MV-4-11 (cell line): Measurements from ENCODE around the gene HBQ1.
"Not testable (repeated sequence)": the region's sequence is repeated elsewhere in the genome, so short reads cannot be mapped to it uniquely, and the experiment has no call there.

Experiments used
- DNase-seq: peaks from one replicate; lab custom pipeline; 2025; lab: John Stamatoyannopoulos, UW

HBQ1 gene

GRCh38 chr16:180101-180675, at the start of gene HBQ1:
TSS of gene HBQ1 (plus strand) at chr16:180459. CDS start at chr16:180487, 28 bp downstream.
- DNase-seq, result no peak

DNA sequence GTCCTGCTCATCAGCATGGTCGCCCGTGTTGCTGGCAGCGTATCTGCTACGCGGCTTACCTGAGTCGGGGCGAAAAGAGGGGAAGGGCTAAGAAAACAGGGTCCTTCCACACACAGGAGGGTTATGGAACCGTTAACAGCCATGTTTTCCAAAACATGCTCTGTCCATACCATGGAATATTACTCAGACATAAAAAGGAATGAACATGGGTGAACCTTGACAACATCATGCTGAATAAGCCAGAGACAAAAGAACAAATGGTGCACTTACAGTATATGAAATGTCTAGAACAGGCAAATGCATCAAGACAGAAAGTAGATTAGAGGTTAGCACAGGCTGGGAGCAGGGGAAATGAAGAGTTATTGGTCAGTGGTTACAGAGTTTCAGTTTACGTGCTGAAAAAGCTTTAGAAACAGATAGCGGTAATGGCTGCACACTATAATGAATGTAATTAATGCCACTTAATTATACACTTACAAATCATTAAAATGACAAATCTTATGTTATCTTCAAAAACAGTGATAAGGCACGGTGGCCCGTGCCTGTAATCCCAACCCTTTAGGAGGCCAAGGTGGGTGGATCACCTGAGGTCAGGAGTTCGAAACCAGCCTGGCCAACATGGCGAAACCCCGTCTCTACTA, 49.6 kb upstream of the HBQ1 start:
- DNase-seq, result no peak

DNA sequence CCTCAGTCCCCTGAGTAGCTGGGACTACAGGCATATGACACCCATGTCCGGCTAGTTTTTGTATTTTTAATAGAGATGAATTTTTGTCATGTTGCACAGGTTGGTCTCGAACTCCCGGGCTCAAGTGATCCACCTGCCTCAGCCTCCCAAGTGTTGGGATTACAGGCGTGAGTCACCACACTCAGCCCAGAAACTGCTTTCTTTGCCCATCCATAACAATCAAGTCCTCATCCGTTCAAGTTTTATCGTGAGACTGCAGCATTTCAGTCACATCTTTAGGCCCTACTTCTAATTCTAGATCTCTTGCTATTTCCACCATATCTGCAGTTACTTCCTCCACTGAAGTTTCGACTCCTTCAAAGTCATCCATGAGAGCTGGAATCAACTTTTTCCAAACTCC, 48.1 kb upstream of the HBQ1 start:
- DNase-seq, result peak; percentile 10

DNA sequence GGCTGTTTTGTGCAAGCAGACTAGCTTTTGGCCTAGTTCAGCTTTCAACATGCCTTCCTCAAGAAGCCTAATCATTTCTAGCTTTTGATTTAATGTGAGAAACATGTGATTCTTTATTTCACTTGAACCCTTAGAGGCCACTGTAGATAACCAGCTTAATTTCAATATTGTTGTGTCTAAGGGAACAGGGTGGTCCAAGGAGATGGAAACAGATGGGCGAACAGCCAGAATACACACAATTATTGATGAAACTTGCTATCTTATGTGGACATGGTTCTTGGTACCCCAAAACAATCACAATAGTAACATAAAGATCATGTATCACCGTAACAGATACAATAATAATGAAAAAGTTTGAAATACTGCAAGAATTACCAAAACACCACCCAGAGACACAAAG, 46.5 kb upstream of the HBQ1 start:
- DNase-seq, result no peak

GRCh38 chr16:138049-138417, 42.2 kb upstream of the HBQ1 start:
- DNase-seq, result no peak

DNA sequence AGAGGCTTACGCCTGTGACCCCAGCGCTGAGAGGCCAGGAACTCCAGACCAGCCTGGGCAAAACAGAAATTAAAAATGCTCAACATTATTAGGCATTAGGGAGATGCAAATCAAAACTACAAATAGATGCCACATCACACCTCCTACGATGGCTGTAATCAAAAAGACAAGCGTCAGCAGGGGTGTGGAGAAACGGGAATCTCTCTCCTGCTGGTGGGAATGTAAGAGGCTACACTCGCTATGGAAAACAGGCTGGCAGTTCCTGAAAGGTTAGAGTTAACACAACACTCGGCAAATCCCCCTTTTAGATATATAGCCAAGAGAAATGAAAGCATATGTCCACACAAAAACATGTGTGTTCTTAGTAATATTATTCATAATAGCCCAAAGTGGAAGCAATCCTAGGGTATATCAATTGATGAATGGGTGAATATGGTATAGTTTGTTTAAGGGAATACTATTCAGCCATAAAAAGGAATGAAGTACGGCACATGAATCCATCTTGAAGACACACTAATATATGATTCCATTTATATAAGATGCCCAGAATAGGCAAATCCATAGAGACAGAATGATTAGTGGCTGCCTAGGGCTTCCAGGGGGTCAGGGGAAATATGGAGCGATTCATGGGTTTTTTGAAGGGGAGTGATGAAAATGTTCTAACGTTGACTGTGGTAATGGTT, 39.9 kb upstream of the HBQ1 start:
- DNase-seq, result no peak

- DNase-seq, result no peak
These were observed 37.8 kb upstream of the HBQ1 start for GRCh38 chr16:142405-142967.

- DNase-seq, result no peak
These were observed 37.2 kb upstream of the HBQ1 start for GRCh38 chr16:143047-143446.

DNA sequence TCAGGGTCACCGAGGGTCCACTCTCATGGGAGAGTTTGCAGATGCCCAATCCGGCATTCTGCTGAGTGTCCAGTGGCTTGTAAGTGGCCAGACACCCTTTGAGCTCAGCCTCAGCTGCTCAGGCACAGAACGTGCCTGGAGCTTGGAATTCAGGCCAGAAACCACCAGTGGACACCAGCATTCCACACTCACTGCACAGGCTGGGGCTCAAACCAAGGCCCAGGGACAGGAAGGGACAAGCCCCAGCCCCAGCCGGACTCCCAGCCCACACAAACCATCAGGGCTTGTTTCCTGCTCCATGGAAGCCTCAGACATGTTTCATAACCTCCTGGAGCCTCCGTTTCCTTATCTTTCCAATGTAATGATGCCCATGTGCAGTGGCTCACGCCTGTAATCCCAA, 36.8 kb upstream of the HBQ1 start:
- no peak for DNase-seq

DNA sequence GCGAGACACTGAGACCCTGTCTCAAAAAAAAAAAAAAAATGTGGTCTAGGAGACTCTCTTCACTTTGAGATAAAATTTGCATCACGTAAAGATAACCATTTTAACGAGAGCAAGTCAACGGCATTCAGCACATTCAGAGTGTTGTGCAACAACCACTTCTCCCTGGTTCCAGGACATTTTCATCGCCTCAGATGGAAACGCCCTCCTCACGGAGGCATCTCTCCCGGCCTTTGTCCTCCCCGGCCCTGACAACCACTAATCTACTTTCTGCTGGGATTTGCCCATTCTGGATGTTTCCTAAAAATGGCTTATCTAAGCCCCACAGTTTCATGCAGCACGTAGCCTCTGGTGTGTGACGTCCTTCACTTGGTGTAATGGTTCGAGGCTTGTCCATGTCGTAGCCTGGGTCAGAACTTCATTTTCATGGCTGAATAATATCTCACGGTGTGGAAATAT, 35.4 kb upstream of the HBQ1 start:
- DNase-seq, result no peak

DNA sequence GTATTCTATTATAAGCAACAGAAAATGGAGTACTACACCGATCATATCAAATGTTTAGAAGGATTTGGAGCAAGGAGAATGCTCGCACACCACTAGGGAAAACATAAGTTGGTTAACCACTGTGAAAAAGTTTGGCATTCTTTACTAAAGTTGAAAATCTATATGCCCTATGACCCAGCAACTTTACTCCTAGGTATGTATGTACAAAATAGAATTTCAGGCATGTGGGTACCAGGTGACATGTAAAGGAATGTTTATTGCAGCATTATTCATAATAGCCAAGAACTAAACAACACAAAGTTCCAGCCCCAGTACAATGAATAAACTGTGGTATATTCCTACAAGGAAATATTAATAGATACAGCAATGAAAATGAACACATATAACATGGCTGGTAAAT, 33.6 kb upstream of the HBQ1 start:
- DNase-seq, result no peak

- no peak for DNase-seq
These were observed 31.1 kb upstream of the HBQ1 start for GRCh38 chr16:149024-149660.

GRCh38 chr16:152141-153128, 27.8 kb upstream of the HBQ1 start, which contains the start of gene HBZ:
TSS of gene HBZ (plus strand) at chr16:152644. CDS start at chr16:152910, 266 bp downstream.
- DNase-seq, result no peak

- not testable (repeated sequence) for DNase-seq
These were observed 27.1 kb upstream of the HBQ1 start for GRCh38 chr16:153129-153521.

GRCh38 chr16:153550-154216, 26.6 kb upstream of the HBQ1 start:
- DNase-seq, result not testable (repeated sequence)

- DNase-seq, result no peak
These were observed 25.8 kb upstream of the HBQ1 start for GRCh38 chr16:154217-155030.

DNA sequence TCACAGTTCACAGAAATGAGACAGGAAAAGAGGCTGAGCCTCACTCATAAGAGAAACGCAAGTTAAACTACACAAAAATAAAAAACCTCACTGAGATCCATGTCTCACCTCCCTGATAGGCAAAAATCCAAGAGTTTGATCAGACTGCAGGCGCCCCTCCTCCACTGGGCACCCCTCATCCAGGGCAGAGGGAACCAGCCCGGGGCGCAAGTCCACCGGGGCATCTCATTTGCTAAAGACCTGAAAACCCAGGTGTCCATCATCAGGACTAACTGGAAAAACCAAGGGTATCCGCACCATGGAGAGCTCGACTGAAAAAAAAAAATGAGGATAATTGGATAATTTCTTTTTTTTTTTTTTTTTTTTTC, 25.2 kb upstream of the HBQ1 start:
- DNase-seq, result no peak

DNA sequence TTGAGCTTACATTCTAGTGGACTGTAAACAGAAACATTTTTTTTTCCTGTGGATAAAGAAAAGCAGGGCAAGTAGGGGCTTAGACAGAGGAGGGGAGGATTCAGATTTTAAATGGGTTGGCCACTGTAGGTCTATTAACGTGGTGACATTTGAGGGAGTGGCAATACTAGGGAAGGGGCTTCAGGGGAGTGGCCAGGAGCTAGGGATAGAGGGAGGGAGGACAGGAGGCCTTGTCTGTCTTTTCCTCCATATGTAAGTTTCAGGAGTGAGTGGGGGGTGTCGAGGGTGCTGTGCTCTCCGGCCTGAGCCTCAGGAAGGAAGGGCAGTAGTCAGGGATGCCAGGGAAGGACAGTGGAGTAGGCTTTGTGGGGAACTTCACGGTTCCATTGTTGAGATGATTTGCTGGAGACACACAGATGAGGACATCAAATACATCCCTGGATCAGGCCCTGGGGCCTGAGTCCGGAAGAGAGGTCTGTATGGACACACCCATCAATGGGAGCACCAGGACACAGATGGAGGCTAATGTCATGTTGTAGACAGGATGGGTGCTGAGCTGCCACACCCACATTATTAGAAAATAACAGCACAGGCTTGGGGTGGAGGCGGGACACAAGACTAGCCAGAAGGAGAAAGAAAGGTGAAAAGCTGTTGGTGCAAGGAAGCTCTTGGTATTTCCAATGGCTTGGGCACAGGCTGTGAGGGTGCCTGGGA, 21.0 kb upstream of the HBQ1 start:
- no peak for DNase-seq

GRCh38 chr16:160242-160641, 20.0 kb upstream of the HBQ1 start:
- DNase-seq, result not testable (repeated sequence)
